DOHH2 (cell line): ENCODE data around the gene RGS3.

Source experiments
- CTCF ChIP-seq: fragments of 200-600 bp; sonication (generic); IDR thresholded peaks from one replicate; pipeline ENCODE4 v1.5.1; 2014; ENCODE audit warnings: antibody characterized with exemption, mild to moderate bottlenecking, low read depth, low read length; ENCODE audit not compliant: poor library complexity, severe bottlenecking
- EZH2phosphoT487 ChIP-seq: fragments of 200-600 bp; sonication (generic); IDR thresholded peaks from 2 replicates; pipeline ENCODE4 v1.6.1; 2017; ENCODE audit warnings: borderline replicate concordance, mild to moderate bottlenecking, antibody characterized with exemption, low read length, moderate library complexity, mixed read lengths

GRCh38 chr9:113632776-113633590 is 169.5 kb downstream of the RGS3 start:
- TF ChIP-seq CTCF (no peak), EZH2phosphoT487 (no peak)
